ENCODE measurements around the gene SF3B4. TPM values are rescaled to one million over a fixed set of nuclear protein-coding genes. Genes with fewer than 3 reads are reported as not detected.

Gene SF3B4
- total RNA-seq, 1 experiment from 2014 or later, result 127 TPM

GRCh38 chr1:149925751-149926150 lies 1.9 kb downstream of the SF3B4 start:
- Histone ChIP-seq H2AFZ (ENCODE audit: low read length) (no peak overlapping the region), H3K18ac (ENCODE audit: insufficient read length, low read depth, low read length) (no peak overlapping the region), H3K14ac (ENCODE audit: insufficient read depth, low read length) (no peak overlapping the region), H4K5ac (ENCODE audit: insufficient read length, low read depth, low read length) (no peak overlapping the region), H2BK12ac (ENCODE audit: insufficient read length, low read depth, low read length) (no peak overlapping the region), H3K9ac (ENCODE audit: extremely low read depth, insufficient read length, low read length) (no peak overlapping the region), H2BK15ac (ENCODE audit: low read depth, low read length) (no peak overlapping the region), H2BK20ac (ENCODE audit: low read depth, low read length, poor library complexity, severe bottlenecking) (no peak overlapping the region), H4K20me1 (ENCODE audit: control insufficient read depth, insufficient read depth, insufficient read length) (no peaks in the 10 kb centered on the region), H4K91ac (ENCODE audit: insufficient read length, low read depth, low read length) (no peak overlapping the region), H3K27ac (ENCODE audit: insufficient read length, low read depth, low read length) (no peak overlapping the region), H3K79me1 (ENCODE audit: insufficient read depth, low read depth, low read length, poor library complexity, severe bottlenecking) (peaks cover 11% of the 10 kb centered on the region), H3K4me1 (ENCODE audit: insufficient read depth, low read length) (peaks cover 2% of the 10 kb centered on the region; the same call in 1 of the 2 replicates), H3K9me3 (ENCODE audit: control insufficient read depth, low read depth, low read length) (no peaks in the 10 kb centered on the region), H3K27me3 (ENCODE audit: insufficient read depth, low read length) (no peaks in the 10 kb centered on the region), H3K23ac (ENCODE audit: insufficient read length, low read depth, low read length) (no peak overlapping the region), H2AK5ac (ENCODE audit: insufficient read length, low read length) (no peak overlapping the region), H2BK120ac (ENCODE audit: low read depth, low read length, poor library complexity, severe bottlenecking) (no peak overlapping the region), H3K4ac (ENCODE audit: low read depth, low read length) (no peak overlapping the region), H3K4me2 (ENCODE audit: insufficient read depth, insufficient read length, low read length) (no peak overlapping the region), H2BK5ac (ENCODE audit: insufficient read length, low read length) (no peak overlapping the region), H3K23me2 (ENCODE audit: insufficient read length, low read depth, low read length, poor library complexity, severe bottlenecking) (peaks cover 11% of the 10 kb centered on the region), H3T11ph (ENCODE audit: low read length) (no peak overlapping the region), H3K56ac (ENCODE audit: insufficient read length, low read depth, low read length) (no peak overlapping the region), H4K8ac (replicated peaks; ENCODE audit: insufficient read length, low read depth, low read length) (no peak overlapping the region), H3K79me2 (ENCODE audit: insufficient read depth, low read length) (peaks cover 8% of the 10 kb centered on the region; the same call in 1 of the 2 replicates)
- H3K27me3 Mint-ChIP-seq (ENCODE audit: low read depth), result no peaks in the 10 kb centered on the region
- peak overlapping the region; percentile 97 to 100 for H3K4me3 Mint-ChIP-seq
- no peaks in the 10 kb centered on the region; a peak in 1 of 5 replicates for H3K9me3 Mint-ChIP-seq
- peaks cover 17 to 26% of the 10 kb centered on the region in 2 experiments for H3K4me1 Mint-ChIP-seq
- H3K36me3 Mint-ChIP-seq (ENCODE audit: insufficient read depth in 1 of 3, low read depth in 3 of 3), result peaks cover 33 to 54% (median 49%) of the 10 kb centered on the region in 3 experiments
- no peak for DNase-seq
- no peak overlapping the region for H3K27ac Mint-ChIP-seq
- no CpG with 5 or more reads among the region's 2 CpGs for WGBS (ENCODE audit: extremely low coverage, insufficient read length, low lambda C conversion rate)
- no peak for TF ChIP-seq CTCF (conservative IDR thresholded peaks at IDR 0.05)
